SH-SY5Y (cell line): ENCODE results near the gene ADRM1.

Experiments
- GATA2 ChIP-seq: IDR thresholded peaks from 2 replicates; pipeline ENCODE4 v1.6.1; 2011; ENCODE audit warnings: mild to moderate bottlenecking, low read depth, low read length
- GATA3 ChIP-seq: IDR thresholded peaks from 2 replicates; pipeline ENCODE4 v1.6.1; 2011; ENCODE audit warnings: low read depth, mild to moderate bottlenecking, low read length, moderate library complexity

ADRM1 gene

DNA sequence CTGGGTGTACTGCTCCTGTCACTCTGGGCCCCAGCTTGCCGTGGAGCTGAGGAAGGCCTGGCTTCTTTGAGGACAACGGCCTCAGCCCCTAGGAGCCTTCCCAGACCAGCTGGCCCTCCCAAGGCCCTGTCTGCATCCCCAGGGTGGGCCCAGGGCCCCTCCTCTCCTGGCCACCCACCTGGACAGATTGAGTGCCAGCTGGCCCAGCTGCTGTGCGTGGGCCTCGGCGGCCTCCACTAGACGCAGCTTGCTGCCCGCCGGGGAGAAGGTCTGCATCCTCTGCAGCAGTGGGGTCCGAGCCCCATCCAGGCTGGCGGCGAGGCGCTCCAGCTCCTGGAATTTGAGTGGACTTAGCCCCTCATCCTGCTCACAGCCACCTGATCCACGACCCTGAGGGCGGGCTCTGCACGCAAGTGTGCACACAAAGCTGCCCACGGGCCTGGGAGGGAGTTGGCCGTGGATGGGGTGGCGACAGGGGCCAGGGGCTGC lies 14.4 kb downstream of the ADRM1 start:
- TF ChIP-seq GATA2 = no peak
- no peak for TF ChIP-seq GATA3

DNA sequence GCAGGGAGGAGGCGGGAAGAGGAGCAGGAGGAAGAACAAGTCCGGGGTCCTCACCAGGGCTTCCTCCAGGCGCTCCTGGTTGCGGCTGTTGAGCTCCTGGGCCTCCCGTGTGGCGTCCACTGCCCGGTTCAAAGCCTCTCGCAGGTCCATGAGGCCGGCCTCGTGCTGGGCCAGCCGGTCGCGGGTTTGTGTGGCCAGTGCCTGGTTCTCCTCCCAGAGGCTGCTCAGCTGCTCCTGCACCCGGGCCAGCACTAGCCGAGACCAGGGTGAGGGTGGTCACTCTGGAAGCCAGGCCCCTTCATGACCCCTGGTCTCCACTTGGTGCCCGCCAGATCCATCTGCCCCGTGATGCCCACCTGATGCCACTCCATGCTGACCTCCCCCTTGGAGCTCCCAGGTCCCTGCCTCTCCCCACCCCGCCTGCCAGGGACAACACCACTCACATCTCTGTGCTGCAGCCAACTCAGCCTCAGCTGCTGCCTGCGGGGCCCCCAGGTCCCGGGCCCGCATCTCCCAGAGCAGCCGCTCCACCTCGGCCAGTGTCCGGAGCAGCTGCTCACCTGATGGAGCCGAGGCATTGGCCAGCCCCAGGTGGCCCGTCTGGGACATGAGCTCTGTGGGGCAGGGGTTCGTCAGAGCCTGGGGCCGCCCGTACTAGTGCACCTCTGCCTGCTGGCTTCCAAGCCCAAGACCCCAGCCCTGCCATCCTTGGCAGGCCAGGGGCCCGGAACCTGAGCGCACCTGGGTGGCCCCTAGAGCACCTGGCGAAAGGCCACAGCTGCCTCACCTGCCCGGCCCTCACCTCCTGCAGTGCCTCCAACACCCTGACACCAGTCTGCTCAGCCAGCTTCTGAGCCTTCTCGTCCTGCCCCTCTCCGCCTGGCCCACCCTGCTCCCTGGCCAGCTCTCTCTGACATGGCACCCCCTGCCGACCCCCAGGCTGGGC lies 15.9 kb downstream of the ADRM1 start:
- TF ChIP-seq GATA3 (no peak), GATA2 (no peak)

- TF ChIP-seq GATA2 (no peak), GATA3 (no peak)
Observed at GRCh38 chr20:62319346-62319909, 16.6 kb downstream of the ADRM1 start.

DNA sequence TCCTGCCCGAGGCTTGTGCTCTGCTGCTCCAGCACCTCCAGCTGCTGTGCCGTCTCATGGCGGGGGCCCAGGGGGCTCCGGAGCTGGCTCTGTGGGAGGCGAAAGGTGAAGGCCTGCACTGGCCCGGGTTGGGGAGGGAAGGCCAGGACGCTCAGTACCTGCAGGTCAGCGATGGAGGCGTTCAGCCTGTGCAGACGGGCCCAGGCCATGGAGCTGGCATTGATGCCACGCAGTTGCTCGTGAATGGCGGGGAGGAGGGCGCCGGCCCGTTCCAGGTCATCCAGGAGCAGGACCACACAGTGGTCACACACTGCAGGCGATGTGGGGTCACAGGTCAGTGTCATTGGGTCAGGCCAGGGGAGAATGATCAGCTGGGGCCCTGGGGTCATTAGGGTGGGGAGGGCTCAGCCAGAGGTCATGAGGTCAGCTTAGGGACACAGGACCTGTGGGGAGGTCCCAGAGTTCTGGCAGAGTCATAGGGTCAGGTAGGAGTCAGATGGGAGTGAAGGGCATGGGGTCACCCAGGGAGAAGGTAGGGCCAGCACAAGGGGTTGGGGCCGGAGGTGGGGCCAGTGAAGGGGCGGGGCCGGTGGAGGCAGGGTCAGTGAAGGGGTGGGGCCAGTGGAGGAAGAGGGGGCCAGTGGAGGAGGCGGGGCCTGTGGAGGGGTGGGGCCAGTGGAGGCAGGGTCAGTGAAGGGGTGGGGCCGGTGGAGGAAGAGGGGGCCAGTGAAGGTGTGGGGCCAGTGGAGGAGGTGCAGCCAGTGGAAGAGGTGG lies 18.0 kb downstream of the ADRM1 start:
- TF ChIP-seq GATA3 (no peak), GATA2 (no peak)

DNA sequence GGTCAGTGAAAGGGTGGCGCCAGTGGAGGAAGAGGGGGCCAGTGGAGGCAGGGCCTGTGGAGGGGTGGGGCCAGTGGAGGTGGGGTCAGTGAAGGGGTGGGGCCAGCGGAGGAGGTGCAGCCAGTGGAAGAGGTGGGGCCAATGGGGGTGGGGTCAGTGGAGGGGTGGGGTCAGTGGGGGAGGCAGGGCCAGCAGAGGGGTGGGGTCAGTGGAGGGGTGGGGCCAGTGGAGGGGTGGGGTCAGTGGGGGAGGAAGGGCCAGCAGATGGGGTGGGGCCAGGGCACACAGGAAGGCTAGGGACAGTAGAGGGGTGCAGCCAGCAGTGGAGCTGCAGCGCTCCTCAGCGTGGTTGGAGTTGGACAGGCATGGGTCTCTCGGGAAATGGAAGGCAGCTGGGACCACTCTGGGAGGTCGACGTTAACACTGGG lies 18.7 kb downstream of the ADRM1 start:
- TF ChIP-seq GATA2 (no peak), GATA3 (no peak)

- TF ChIP-seq GATA3 = no peak
- no peak for TF ChIP-seq GATA2
Observed at GRCh38 chr20:62321975-62322374, 19.2 kb downstream of the ADRM1 start.

GRCh38 chr20:62322492-62323041 lies 19.8 kb downstream of the ADRM1 start:
- TF ChIP-seq GATA2 = no peak
- TF ChIP-seq GATA3 = no peak

DNA sequence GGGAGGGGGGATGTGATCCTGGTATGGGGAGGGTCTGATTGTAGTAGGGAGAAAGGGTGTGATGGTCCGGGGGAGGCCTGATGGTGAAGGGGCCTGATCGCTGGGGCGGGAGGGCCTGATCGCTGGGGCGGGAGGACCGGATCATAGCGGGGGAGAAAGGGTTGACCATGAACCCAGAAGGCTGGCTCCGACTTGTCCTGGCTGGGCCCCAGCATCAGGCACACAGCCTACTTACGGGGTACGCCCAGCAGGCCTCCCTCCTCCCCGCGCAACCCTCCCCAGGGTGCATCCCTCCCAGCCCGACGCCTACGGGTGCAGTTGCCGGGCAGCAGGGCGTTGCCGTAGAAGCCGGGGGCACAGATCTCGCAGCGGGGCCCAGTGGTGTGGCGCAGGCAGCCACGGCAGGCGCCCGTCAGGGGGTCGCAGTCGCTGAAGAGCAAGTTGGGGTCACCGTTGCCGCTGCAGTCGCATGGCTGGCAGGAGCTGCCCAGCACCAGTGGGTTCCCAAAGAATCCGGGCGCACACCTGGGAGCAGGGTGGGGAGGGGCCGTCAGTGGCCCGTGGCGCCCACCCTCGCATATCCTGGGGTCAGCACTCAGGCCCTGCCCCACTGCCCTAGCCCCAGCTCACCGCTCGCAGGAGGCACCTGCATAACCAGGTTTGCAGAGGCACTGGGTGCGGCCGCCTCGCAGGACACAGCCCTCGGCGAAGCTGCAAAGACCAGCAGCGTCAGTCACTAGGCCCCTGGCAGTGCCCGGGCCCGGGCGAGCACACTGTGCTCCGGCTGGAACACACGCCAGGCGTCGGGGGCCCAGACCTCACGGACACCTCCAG lies 20.6 kb downstream of the ADRM1 start:
- TF ChIP-seq GATA2 (no peak), GATA3 (no peak)

GRCh38 chr20:62323980-62324906 lies 21.4 kb downstream of the ADRM1 start:
- TF ChIP-seq GATA3 = no peak
- no peak for TF ChIP-seq GATA2

DNA sequence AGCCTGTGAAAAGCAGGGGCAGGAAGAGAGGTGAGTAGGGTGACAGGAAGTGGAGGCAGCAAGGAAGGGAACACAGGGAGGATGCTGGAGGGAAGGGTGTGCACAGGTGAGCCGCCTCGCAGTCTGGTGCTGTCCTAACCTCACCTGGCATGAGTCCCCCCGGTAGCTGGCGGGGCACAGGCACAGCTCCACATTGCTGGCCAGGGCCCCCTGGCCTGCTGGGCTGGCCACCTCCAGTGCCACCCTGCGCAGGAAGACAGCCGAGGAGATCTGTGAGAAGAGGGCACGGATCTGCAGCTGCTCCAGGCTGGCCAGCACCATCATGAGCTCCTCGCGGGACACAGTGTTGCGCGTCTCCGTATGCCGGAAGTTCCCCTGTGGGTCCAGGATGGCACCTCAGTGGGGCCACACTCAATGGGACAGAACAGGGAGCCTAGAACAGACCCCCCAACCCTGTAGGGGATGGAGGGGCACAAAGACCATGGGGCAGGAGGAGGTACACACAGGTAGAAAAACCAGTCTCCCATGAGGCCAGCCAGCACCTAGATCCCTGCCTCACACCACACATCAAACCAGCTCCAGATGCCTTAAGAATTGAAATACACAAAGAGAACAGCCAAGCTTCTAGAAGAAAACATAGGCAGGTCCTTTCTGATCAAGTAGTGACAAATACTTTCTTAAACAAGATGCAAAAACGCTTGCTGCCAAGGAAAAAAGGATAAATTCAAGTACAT lies 22.5 kb downstream of the ADRM1 start:
- TF ChIP-seq GATA2 (no peak), GATA3 (no peak)

DNA sequence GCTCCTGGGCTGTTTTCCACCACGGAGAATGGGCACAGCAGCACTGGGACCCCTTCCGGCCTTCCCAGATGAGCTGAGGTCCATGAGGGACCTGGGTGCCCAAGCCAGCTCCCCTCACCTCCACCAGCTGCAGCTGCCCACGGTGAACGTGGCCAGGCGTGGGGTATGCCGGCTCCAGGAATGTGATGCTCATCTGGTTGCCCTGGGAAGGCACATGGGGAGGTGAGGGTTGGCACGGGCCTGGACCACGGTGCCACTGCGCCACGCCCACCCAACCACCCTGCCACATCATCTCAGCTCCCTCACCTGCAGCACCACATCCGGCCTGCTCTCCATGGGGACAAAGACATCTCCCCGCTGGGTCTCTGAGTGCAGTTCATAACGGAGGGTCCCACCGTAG lies 23.8 kb downstream of the ADRM1 start:
- TF ChIP-seq GATA2 (no peak), GATA3 (no peak)

GRCh38 chr20:62326959-62327725 lies 24.3 kb downstream of the ADRM1 start:
- TF ChIP-seq GATA2 (no peak), GATA3 (no peak)
